ENCODE measurements around the gene DDX1. TPM values are rescaled to one million over a fixed set of nuclear protein-coding genes. Genes with fewer than 3 reads are reported as not detected.

Gene DDX1
- polyA plus RNA-seq, 1 experiment, result 49.6 TPM

GRCh38 chr2:15670469-15670868 is 78.8 kb downstream of the DDX1 start:
- DNase-seq (ENCODE audit: low read depth), result no peak
- TF ChIP-seq, protein P1, sequence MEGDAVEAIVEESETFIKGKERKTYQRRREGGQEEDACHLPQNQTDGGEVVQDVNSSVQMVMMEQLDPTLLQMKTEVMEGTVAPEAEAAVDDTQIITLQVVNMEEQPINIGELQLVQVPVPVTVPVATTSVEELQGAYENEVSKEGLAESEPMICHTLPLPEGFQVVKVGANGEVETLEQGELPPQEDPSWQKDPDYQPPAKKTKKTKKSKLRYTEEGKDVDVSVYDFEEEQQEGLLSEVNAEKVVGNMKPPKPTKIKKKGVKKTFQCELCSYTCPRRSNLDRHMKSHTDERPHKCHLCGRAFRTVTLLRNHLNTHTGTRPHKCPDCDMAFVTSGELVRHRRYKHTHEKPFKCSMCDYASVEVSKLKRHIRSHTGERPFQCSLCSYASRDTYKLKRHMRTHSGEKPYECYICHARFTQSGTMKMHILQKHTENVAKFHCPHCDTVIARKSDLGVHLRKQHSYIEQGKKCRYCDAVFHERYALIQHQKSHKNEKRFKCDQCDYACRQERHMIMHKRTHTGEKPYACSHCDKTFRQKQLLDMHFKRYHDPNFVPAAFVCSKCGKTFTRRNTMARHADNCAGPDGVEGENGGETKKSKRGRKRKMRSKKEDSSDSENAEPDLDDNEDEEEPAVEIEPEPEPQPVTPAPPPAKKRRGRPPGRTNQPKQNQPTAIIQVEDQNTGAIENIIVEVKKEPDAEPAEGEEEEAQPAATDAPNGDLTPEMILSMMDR (IDR thresholded peaks at IDR 0.05; ENCODE audit: insufficient read depth, low read depth, low read length), result no peak
- POLR2A ChIA-PET, result no interaction called here
- CTCF ChIA-PET, result interaction anchor here (1.0 kb wide), 1 partner anchor 20 kb away, joined by 3 read pairs; no protein-coding TSS in a partner anchor
- Histone ChIP-seq H3K27me3 (ENCODE audit: control insufficient read depth, insufficient read depth, low read length) (no peaks in the 10 kb centered on the region), H3K4me3 (ENCODE audit: low read depth, low read length) (no peak overlapping the region), H3K36me3 (ENCODE audit: control insufficient read depth, insufficient read depth, low read length) (no peaks in the 10 kb centered on the region)

GRCh38 chr2:15670981-15671380 is 79.3 kb downstream of the DDX1 start:
- ChIA-PET POLR2A (no interaction called here), CTCF (interaction anchor here (0.7 to 1.0 kb wide), 2 partner anchors 10 to 21 kb away, joined by 3 read pairs; no protein-coding TSS in a partner anchor)
- Histone ChIP-seq H3K27me3 (ENCODE audit: control insufficient read depth, insufficient read depth, low read length) (no peaks in the 10 kb centered on the region), H3K4me3 (ENCODE audit: low read depth, low read length) (no peak overlapping the region), H3K36me3 (ENCODE audit: control insufficient read depth, insufficient read depth, low read length) (no peaks in the 10 kb centered on the region)
- no peak for DNase-seq (ENCODE audit: low read depth)
- TF ChIP-seq, protein P1 (IDR thresholded peaks at IDR 0.05; ENCODE audit: insufficient read depth, low read depth, low read length), result no peak

GRCh38 chr2:15671409-15671808 is 79.7 kb downstream of the DDX1 start:
- Histone ChIP-seq H3K27me3 (ENCODE audit: control insufficient read depth, insufficient read depth, low read length) (no peaks in the 10 kb centered on the region), H3K4me3 (ENCODE audit: low read depth, low read length) (no peak overlapping the region), H3K36me3 (ENCODE audit: control insufficient read depth, insufficient read depth, low read length) (no peaks in the 10 kb centered on the region)
- ChIA-PET CTCF (interaction anchor here (0.7 kb wide), 1 partner anchor 9 kb away, joined by 3 read pairs; no protein-coding TSS in a partner anchor), POLR2A (no interaction called here)
- TF ChIP-seq, protein P1 (IDR thresholded peaks at IDR 0.05; ENCODE audit: insufficient read depth, low read depth, low read length), result no peak
- no peak for DNase-seq (ENCODE audit: low read depth)

GRCh38 chr2:15671842-15672815 is 80.5 kb downstream of the DDX1 start:
- CTCF ChIA-PET, result interaction anchor here (0.7 kb wide), 1 partner anchor 9 kb away, joined by 3 read pairs; no protein-coding TSS in a partner anchor
- TF ChIP-seq, protein P1 (IDR thresholded peaks at IDR 0.05; ENCODE audit: insufficient read depth, low read depth, low read length), result no peak
- H3K27me3 ChIP-seq (ENCODE audit: control insufficient read depth, insufficient read depth, low read length), result no peaks in the 10 kb centered on the region
- H3K36me3 ChIP-seq (ENCODE audit: control insufficient read depth, insufficient read depth, low read length), result no peaks in the 10 kb centered on the region
- no peak for DNase-seq (ENCODE audit: low read depth)
- no peak overlapping the region for H3K4me3 ChIP-seq (ENCODE audit: low read depth, low read length)
- POLR2A ChIA-PET, result no interaction called here
